NCI-H748 (cell line): Measurements from ENCODE around the gene TBC1D5.

Experiments
- DNase-seq: peaks from one replicate; lab custom pipeline; 2025; ENCODE audit not compliant: unreplicated experiment; lab: John Stamatoyannopoulos, UW

The TBC1D5 gene

DNA sequence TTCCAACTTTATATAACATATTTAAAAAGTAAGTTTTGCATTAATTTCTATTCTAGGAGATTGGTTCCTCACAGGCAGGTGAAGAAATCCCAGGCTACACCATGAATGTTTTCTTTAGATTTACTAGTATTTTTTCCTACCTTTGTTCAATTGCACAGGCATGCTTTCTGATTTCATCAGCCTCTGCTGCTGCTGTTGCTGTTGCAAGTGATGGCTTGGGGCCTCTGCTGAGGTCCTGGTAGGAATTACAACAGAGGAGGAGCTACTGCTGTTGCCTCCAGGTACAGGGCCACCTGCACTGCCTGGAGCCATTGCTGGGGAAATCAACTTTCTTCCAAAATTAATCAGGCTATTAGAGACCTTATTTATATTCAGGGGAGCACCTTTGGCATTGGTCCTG, 504.4 kb downstream of the TBC1D5 start:
- DNase-seq: no peak

- no peak for DNase-seq
Observed at GRCh38 chr3:17235310-17235709, 507.1 kb downstream of the TBC1D5 start.

GRCh38 chr3:17234382-17234781, 508.0 kb downstream of the TBC1D5 start:
- no peak for DNase-seq

DNA sequence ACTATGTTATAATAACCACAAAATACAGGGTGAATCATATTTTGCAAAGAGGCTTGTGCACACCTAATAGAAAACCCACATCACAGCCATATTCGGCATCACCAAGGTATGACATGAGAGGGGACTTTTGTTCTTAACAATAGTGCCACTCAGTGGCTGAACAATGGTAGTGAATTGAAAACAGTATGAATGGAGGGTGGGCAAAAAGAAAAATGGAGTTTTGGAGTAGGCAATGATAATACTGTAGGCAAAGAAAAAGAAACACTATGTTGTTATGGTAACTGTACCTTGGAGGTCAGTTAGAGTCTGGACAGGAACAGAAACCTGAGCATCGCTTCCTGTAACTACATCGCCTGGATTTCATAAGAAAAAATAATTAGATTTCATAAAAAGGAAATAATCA, 509.0 kb downstream of the TBC1D5 start:
- peak; percentile 65 for DNase-seq

- DNase-seq: no peak
Observed at GRCh38 chr3:17232442-17232841, 510.0 kb downstream of the TBC1D5 start.

DNA sequence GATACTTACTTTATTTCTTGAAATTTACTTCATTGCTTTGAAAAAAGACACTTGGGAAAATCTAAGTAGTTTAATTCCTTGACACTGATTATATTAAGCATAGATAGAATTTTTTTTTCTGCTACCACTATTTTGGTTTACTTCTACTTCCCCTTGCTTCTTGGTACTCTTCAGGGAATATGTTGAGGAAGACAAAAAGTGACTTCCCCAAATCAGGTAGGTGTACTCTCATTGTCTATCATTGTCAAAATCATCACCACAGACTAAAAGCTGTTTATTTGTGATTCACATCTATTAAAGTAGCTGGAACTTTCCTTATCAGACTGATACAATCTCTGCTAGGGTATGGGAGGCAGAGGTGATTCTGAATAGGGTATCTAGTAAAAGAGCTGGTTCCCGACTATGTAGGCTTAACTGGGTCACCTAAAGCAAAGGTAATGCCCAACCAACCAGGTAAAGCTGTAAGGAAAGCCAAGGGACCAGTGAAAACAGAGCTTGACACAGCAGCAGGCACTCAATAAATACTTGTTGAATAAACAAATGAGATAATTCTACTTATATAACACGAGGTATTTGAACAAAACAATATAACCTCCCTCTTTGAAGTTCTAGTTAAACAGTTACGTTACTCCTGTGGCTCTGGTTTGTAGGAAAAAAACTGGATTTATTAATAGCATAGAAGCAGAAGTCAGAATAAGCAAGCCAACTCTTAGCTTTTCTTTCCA, 510.7 kb downstream of the TBC1D5 start:
- DNase-seq: no peak

- no peak for DNase-seq
Observed at GRCh38 chr3:17227472-17227871, 515.0 kb downstream of the TBC1D5 start.

DNA sequence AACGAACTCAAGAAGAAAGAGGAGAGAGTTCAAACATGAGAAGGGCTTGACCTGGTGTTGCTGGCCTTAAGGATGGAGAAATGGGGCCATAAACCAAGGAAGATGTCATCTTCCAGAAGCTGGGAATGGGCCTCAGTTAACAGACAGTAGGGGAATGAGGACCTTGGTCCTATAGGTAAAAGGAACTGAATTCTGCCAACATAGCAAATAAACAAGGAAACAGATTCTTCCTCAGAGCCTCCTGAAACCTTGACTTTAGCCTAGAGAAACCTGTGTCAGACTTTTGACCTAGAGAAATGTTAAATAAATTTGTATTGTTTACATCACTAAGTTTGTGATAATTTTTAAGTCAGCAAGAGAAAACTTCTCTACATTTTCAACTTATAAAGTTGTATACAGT, 520.9 kb downstream of the TBC1D5 start:
- DNase-seq: no peak

DNA sequence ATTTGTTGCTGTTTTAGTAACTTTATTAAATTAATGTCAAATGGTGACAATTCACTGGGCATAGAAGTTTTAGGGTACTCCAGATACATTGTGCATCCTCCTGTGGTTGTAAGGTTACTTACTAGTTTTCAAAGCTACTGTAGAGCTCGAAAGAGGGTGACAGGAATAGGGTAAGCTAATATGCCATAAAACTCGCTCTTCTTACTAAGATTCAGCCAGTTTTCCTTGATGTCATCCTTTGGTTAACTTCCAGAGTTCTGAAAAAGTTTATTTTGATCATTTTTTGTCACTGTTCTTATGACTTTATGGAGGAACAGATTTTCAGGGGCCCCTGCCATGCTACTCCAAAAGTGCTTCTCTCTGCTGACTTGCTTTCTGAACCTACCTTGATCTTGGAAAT, 522.8 kb downstream of the TBC1D5 start:
- DNase-seq: no peak

- DNase-seq: no peak
Observed at GRCh38 chr3:17218587-17218986, 523.8 kb downstream of the TBC1D5 start.

GRCh38 chr3:17217588-17217987, 524.8 kb downstream of the TBC1D5 start:
- no peak for DNase-seq

DNA sequence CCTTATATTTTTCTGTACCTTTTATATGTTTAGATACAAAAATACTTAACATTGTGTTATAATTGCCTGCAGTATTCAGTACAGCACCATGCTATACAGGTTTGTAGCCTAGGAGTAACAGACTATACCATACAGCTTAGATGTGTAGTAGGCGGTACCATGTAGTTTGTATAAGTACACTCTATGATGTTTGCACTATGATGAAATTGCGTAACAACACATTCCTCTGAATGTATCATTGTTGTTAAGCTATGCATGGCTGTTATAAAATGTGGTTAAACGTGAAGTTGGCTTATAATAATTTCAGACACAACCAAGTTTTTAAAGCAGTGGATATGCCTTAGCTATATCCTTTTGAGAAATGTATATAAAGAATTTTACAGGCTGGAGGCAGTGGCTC, 529.3 kb downstream of the TBC1D5 start:
- no peak for DNase-seq

DNA sequence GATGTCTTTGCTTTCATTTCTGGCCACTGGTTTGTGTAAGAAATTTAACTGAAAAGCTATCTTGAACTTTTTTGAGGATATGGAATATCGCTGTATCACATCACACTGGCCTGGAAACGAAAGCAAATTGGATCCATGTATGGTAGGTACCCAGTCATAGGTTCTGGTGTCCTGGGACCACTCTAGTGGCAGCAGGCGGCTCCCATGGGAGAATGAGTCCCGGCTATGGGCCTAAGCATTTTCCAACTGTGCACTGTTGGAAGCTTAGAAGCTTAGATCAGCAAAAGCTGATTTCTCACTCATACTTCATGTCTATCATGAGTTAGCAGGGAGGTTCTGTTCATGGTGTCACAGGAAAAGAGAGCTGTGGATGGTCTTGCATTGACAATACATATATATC, 534.5 kb downstream of the TBC1D5 start:
- DNase-seq: no peak

DNA sequence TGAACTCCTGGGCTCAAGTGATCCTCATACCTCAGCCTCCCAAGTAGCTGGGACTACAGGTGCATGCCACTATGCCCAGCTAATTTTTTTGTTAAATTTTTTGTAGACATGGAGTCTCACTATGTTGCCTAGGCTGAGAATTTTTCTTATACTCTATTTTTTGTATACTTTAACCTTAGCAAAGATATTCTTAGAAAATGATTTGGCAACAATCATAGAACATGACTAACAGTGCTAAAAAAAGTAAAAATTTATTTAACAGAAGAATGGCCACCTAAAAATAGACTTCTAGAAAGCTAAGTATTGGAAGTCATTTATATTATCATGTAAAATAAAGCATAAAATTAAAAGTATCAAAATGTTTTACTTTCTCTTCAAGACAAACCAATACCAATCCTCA, 535.4 kb downstream of the TBC1D5 start:
- DNase-seq: no peak

GRCh38 chr3:17204049-17204650, 538.3 kb downstream of the TBC1D5 start:
- no peak for DNase-seq

DNA sequence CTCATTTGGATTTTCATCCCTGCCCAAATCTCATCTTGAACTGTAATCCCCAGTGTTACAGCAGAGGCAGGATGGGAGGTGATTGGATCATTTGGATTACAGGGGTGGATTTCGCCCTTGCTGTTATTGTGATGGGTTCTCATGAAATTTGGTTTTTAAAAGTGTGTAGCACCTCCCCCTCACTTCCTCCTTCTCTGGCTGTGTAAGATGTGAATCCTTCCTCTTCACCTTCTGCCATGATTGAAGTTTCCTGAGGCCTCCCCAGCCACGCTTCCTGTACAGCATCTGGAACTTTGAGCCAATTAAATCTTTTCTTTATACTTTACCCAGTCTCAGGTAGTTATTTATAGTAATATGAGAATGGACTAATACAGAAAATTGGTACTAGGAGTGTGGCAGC, 540.9 kb downstream of the TBC1D5 start:
- no peak for DNase-seq

DNA sequence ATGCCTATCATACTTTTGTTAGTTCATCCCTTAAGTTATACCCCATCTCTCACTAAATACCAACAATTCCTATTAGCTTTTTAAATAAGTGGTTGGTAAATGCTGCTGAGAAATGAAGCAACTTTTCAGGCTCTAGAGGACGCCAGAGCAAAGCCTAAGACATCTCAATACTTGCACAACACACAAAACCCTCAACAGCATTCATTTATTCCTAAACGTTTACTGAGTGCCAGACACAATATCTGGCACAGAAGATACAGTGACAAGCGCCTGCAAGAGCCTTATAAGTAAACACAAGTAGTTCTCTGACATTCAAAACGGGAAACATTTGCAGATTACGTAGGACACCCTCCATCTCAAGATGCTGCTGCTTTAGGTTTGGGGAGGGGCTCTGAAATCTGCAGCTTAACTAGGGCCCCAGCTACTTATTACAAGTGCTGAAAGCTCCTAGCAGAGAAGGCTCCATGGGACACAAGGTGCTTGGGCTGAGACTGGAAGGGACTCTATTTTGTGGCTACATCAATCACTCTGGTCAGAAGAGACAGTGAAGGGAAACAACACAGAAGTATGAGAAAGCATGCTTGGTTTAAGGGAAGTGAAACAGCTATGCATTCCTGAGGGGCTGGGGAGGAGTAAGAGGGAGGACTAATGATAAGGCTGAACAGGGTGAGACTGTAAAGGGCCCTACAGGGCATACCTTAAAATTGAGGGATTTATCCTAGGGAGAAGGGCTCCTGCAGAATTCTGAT, 546.4 kb downstream of the TBC1D5 start:
- no peak for DNase-seq

DNA sequence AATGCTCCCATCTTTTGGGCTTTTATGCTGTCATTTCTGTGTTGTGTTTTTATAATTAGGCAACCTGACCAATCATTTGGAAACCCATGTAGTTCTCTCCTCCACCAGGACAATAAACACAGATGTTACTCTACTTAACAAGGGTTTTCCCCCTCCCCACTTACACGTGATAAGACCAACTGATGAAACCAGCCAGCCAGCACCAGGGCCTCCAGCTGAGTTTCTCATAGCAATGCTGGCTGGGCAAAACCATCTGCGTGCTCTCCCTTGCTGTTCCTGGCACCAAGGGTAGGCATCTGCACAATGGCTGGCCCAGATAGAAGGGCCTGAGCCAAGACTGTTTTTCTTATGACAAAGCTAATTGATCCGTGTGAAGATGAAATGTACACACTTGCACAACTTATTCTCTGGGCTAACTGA, 547.2 kb downstream of the TBC1D5 start:
- DNase-seq: peak; percentile 3

DNA sequence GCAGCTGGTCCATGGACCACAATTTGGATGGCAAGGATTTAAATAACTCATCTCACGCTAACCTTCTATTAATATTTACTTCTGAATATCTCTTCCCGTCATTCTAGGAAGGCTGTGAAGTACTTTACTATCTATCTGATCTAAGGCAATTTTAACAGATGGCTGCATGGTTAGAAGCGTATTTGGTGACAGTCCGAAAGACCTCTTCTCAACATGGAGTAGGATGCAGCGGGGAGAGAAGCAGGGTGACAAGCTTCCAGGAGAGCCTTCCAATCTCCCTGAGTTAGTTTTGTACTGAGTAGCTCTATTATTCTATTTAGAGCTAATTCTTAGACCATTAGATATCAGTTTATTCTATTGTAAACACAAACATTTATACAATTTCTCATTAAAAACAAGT, 548.3 kb downstream of the TBC1D5 start:
- DNase-seq: no peak

- DNase-seq: no peak
Observed at GRCh38 chr3:17192995-17193394, 549.4 kb downstream of the TBC1D5 start.

- no peak for DNase-seq
Observed at GRCh38 chr3:17190353-17191078, 551.9 kb downstream of the TBC1D5 start.

- no peak for DNase-seq
Observed at GRCh38 chr3:17188378-17188777, 554.1 kb downstream of the TBC1D5 start.
